Activated naive CD8-positive, alpha-beta T cell (primary cell): ENCODE results near the gene MARK3.
A peak's percentile ranks its signal among the peaks of the same experiment; 100 is the strongest.

ENCODE experiments used
- H3K27ac Mint-ChIP-seq: one replicate; pipeline ENCODE4 v1.8.0; 2021; ENCODE audit warnings: mixed read lengths
- H3K27me3 Mint-ChIP-seq: one replicate; pipeline ENCODE4 v1.8.0; 2021; ENCODE audit warnings: mixed read lengths
- H3K36me3 Mint-ChIP-seq: one replicate; pipeline ENCODE4 v1.8.0; 2021; ENCODE audit warnings: mixed read lengths
- H3K4me1 Mint-ChIP-seq: one replicate; pipeline ENCODE4 v1.8.0; 2021; ENCODE audit warnings: low read depth, mixed read lengths
- H3K4me3 Mint-ChIP-seq: one replicate; pipeline ENCODE4 v1.8.0; 2021; ENCODE audit warnings: mild to moderate bottlenecking, mixed read lengths
- H3K9me3 Mint-ChIP-seq: one replicate; pipeline ENCODE4 v1.8.0; 2021; ENCODE audit warnings: low read depth, mixed read lengths

The MARK3 gene

GRCh38 chr14:103398427-103399195, 13.4 kb downstream of the MARK3 start:
- Mint-ChIP-seq H3K27ac (peak overlapping the region; percentile 28), H3K9me3 (no peaks in the 10 kb centered on the region), H3K4me1 (peaks cover 84% of the 10 kb centered on the region), H3K27me3 (no peaks in the 10 kb centered on the region), H3K36me3 (no peaks in the 10 kb centered on the region), H3K4me3 (peak overlapping the region; percentile 23)

GRCh38 chr14:103400537-103400936, 15.3 kb downstream of the MARK3 start:
- Mint-ChIP-seq H3K27me3 (no peaks in the 10 kb centered on the region), H3K36me3 (no peaks in the 10 kb centered on the region), H3K27ac (no peak overlapping the region), H3K9me3 (no peaks in the 10 kb centered on the region), H3K4me3 (no peak overlapping the region), H3K4me1 (peaks cover 79% of the 10 kb centered on the region)

- peak overlapping the region; percentile 62 for H3K4me3 Mint-ChIP-seq
- H3K36me3 Mint-ChIP-seq: no peaks in the 10 kb centered on the region
- H3K4me1 Mint-ChIP-seq: peaks cover 69% of the 10 kb centered on the region
- no peaks in the 10 kb centered on the region for H3K9me3 Mint-ChIP-seq
- H3K27me3 Mint-ChIP-seq: no peaks in the 10 kb centered on the region
- peak overlapping the region; percentile 87 for H3K27ac Mint-ChIP-seq
Measured at GRCh38 chr14:103401223-103402214, 16.3 kb downstream of the MARK3 start.

GRCh38 chr14:103402695-103403094, 17.5 kb downstream of the MARK3 start:
- peak overlapping the region; percentile 54 for H3K27ac Mint-ChIP-seq
- no peaks in the 10 kb centered on the region for H3K36me3 Mint-ChIP-seq
- no peak overlapping the region for H3K4me3 Mint-ChIP-seq
- peaks cover 64% of the 10 kb centered on the region for H3K4me1 Mint-ChIP-seq
- H3K9me3 Mint-ChIP-seq: no peaks in the 10 kb centered on the region
- H3K27me3 Mint-ChIP-seq: no peaks in the 10 kb centered on the region

- Mint-ChIP-seq H3K27ac (peak overlapping the region; percentile 73), H3K36me3 (peaks cover 2% of the 10 kb centered on the region), H3K27me3 (no peaks in the 10 kb centered on the region), H3K9me3 (no peaks in the 10 kb centered on the region), H3K4me3 (peak overlapping the region; percentile 36), H3K4me1 (peaks cover 61% of the 10 kb centered on the region)
Measured at GRCh38 chr14:103404032-103404918, 19.1 kb downstream of the MARK3 start.

GRCh38 chr14:103404920-103405319, 19.7 kb downstream of the MARK3 start:
- peaks cover 59% of the 10 kb centered on the region for H3K4me1 Mint-ChIP-seq

GRCh38 chr14:103408491-103409155, 23.4 kb downstream of the MARK3 start:
- no peak overlapping the region for H3K4me3 Mint-ChIP-seq

More at GRCh38 chr14:103404920-103405319, 19.7 kb downstream of the MARK3 start:
- Mint-ChIP-seq H3K4me3 (no peak overlapping the region), H3K9me3 (no peaks in the 10 kb centered on the region), H3K36me3 (peaks cover 2% of the 10 kb centered on the region), H3K27ac (no peak overlapping the region), H3K27me3 (no peaks in the 10 kb centered on the region)

GRCh38 chr14:103416916-103417315, 31.7 kb downstream of the MARK3 start:
- peak overlapping the region; percentile 55 for H3K27ac Mint-ChIP-seq
- H3K9me3 Mint-ChIP-seq: no peaks in the 10 kb centered on the region
- peaks cover 50% of the 10 kb centered on the region for H3K4me1 Mint-ChIP-seq
- H3K27me3 Mint-ChIP-seq: no peaks in the 10 kb centered on the region
- peaks cover 8% of the 10 kb centered on the region for H3K36me3 Mint-ChIP-seq
- peak overlapping the region; percentile 3 for H3K4me3 Mint-ChIP-seq

More at GRCh38 chr14:103408491-103409155, 23.4 kb downstream of the MARK3 start:
- no peak overlapping the region for H3K27ac Mint-ChIP-seq
- H3K4me1 Mint-ChIP-seq: peaks cover 30% of the 10 kb centered on the region
- no peaks in the 10 kb centered on the region for H3K27me3 Mint-ChIP-seq
- H3K9me3 Mint-ChIP-seq: no peaks in the 10 kb centered on the region
- peaks cover 2% of the 10 kb centered on the region for H3K36me3 Mint-ChIP-seq

- Mint-ChIP-seq H3K4me1 (peaks cover 60% of the 10 kb centered on the region), H3K9me3 (no peaks in the 10 kb centered on the region), H3K4me3 (no peak overlapping the region), H3K27ac (peak overlapping the region; percentile 43), H3K27me3 (no peaks in the 10 kb centered on the region), H3K36me3 (peaks cover 8% of the 10 kb centered on the region)
Measured at GRCh38 chr14:103418481-103418818, 33.2 kb downstream of the MARK3 start.

GRCh38 chr14:103421556-103421955, 36.3 kb downstream of the MARK3 start:
- H3K9me3 Mint-ChIP-seq: no peaks in the 10 kb centered on the region

GRCh38 chr14:103423050-103423461, 37.8 kb downstream of the MARK3 start:
- Mint-ChIP-seq H3K4me1 (peaks cover 55% of the 10 kb centered on the region), H3K27ac (no peak overlapping the region)

More at GRCh38 chr14:103421556-103421955, 36.3 kb downstream of the MARK3 start:
- H3K27me3 Mint-ChIP-seq: no peaks in the 10 kb centered on the region
- peaks cover 9% of the 10 kb centered on the region for H3K36me3 Mint-ChIP-seq
- no peak overlapping the region for H3K4me3 Mint-ChIP-seq
- peaks cover 55% of the 10 kb centered on the region for H3K4me1 Mint-ChIP-seq
- H3K27ac Mint-ChIP-seq: no peak overlapping the region

GRCh38 chr14:103427485-103428443, 42.5 kb downstream of the MARK3 start:
- Mint-ChIP-seq H3K27me3 (no peaks in the 10 kb centered on the region), H3K36me3 (peaks cover 9% of the 10 kb centered on the region), H3K27ac (peak overlapping the region; percentile 76), H3K4me1 (peaks cover 45% of the 10 kb centered on the region), H3K4me3 (no peak overlapping the region), H3K9me3 (no peaks in the 10 kb centered on the region)

More at GRCh38 chr14:103423050-103423461, 37.8 kb downstream of the MARK3 start:
- Mint-ChIP-seq H3K27me3 (no peaks in the 10 kb centered on the region), H3K4me3 (no peak overlapping the region), H3K9me3 (no peaks in the 10 kb centered on the region), H3K36me3 (peaks cover 7% of the 10 kb centered on the region)
